Smooth muscle cell (in vitro differentiated cells): ENCODE measurements around the gene RPTN. TPM values are rescaled to one million over a fixed set of nuclear protein-coding genes. Genes with fewer than 3 reads are reported as not detected.

Experiments used
- DNase-seq: peaks from one replicate; lab custom pipeline; 2025; ENCODE audit not compliant: unreplicated experiment; lab: John Stamatoyannopoulos, UW
- H2AFZ ChIP-seq: fragments of 200-600 bp; sonication (generic); 2 replicates; pipeline ENCODE4 v1.6.0; 2016; ENCODE audit warnings: antibody characterized with exemption, low read depth, mild to moderate bottlenecking
- H3F3A ChIP-seq: fragments of 200-600 bp; sonication (generic); 2 replicates; pipeline ENCODE4 v1.6.0; 2017; ENCODE audit warnings: antibody characterized with exemption, low read depth
- H3K27ac ChIP-seq: fragments of 200-600 bp; sonication (generic); 2 replicates; pipeline ENCODE4 v1.5.1; 2016; ENCODE audit warnings: low read depth, mild to moderate bottlenecking
- H3K27me3 ChIP-seq: fragments of 200-600 bp; sonication (generic); 2 replicates; pipeline ENCODE4 v1.6.1; 2016; ENCODE audit warnings: low read depth, mild to moderate bottlenecking
- H3K36me3 ChIP-seq: fragments of 200-600 bp; sonication (generic); 2 replicates; pipeline ENCODE4 v1.5.1; 2016; ENCODE audit warnings: low read depth
- H3K4me1 ChIP-seq: fragments of 200-600 bp; sonication (generic); 2 replicates; pipeline ENCODE4 v1.5.1; 2016; ENCODE audit warnings: low read depth
- H3K4me2 ChIP-seq: fragments of 200-600 bp; sonication (generic); 2 replicates; pipeline ENCODE4 v1.6.0; 2016; ENCODE audit warnings: mild to moderate bottlenecking
- H3K4me3 ChIP-seq: fragments of 200-600 bp; sonication (generic); 2 replicates; pipeline ENCODE4 v1.5.1; 2016; ENCODE audit warnings: mild to moderate bottlenecking
- H3K79me2 ChIP-seq: fragments of 200-600 bp; sonication (generic); 2 replicates; pipeline ENCODE4 v1.6.0; 2016; ENCODE audit warnings: low read depth, mild to moderate bottlenecking
- H3K9ac ChIP-seq: fragments of 200-600 bp; sonication (generic); 2 replicates; pipeline ENCODE4 v1.6.0; 2016; ENCODE audit warnings: low read depth
- H3K9me3 ChIP-seq: fragments of 200-600 bp; sonication (generic); replicated peaks from 2 replicates; pipeline ENCODE4 v1.5.1; 2016; ENCODE audit warnings: low read depth
- H4K20me1 ChIP-seq: fragments of 200-600 bp; sonication (generic); 2 replicates; pipeline ENCODE4 v1.6.0; 2016; ENCODE audit warnings: low read depth
- CTCF ChIP-seq: fragments of 200-600 bp; sonication (generic); IDR thresholded peaks from 2 replicates; pipeline ENCODE4 v1.5.1; 2017; ENCODE audit warnings: borderline replicate concordance, mild to moderate bottlenecking, antibody characterized with exemption; ENCODE audit not compliant: insufficient read depth, poor library complexity, severe bottlenecking
- WGBS: methylation state at CpG from one replicate; pipeline ENCODE4 v1.1.7; 2016; ENCODE audit warnings: low lambda C conversion rate; 5-methylcytosine and 5-hydroxymethylcytosine counted together
- polyA plus RNA-seq: library from polyadenylated mRNA; unstranded; fragments of >200 nt; fragmentation: Nextera tagmentation; extraction: Ambion mirVana; gene quantifications from 2 replicates; pipeline ENCODE4 v1.2.1, GENCODE V29; 2016
- total RNA-seq: library from RNA; depleted of rRNA; stranded (reverse); fragments of >200 nt; gene quantifications from 2 replicates; pipeline ENCODE4 v1.2.3, GENCODE V29; 2014

RPTN gene
- total and polyA plus RNA-seq, 2 experiments from 2014 or later, result not detected

DNA sequence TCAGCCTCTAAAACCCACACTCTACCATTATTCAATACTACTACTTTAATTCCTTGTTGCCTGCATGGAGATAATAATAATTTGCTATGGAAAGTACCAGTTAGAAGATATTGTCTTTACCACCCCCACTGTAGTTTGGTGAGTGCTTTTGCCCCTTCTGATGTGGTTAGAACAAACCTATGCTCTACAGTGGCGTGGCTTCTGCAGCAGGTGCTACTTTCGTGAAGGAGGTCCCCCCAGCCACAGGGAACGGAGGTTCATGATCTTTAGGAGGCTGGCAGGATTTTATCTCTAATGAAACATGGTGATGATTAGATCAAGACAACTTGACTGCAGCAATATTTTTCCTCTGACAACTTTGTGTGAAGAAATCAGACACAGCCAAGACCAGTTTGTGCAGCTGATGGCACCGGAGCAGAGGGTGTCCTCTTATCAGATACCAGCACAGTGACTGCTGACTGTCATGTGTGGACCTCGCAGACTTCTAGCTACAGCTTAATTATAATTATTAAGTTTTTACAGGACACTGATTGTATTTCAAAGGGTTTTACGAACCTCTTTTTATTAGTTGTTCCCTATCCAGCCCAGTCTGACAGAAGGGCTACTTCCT lies 33.1 kb downstream of the RPTN start:
- Histone ChIP-seq H3K4me3 (no peak overlapping the region), H3K27ac (no peak overlapping the region), H3K9ac (no peak overlapping the region), H3F3A (no peaks in the 10 kb centered on the region), H3K9me3 (no peaks in the 10 kb centered on the region), H3K4me1 (no peaks in the 10 kb centered on the region), H3K36me3 (no peaks in the 10 kb centered on the region), H3K27me3 (no peaks in the 10 kb centered on the region), H3K79me2 (no peaks in the 10 kb centered on the region), H4K20me1 (no peaks in the 10 kb centered on the region), H2AFZ (no peak overlapping the region), H3K4me2 (no peak overlapping the region)
- TF ChIP-seq CTCF, result no peak
- DNase-seq, result no peak
- WGBS, result 67% methylated on average over 6 of the region's 6 CpGs

- no peaks in the 10 kb centered on the region for H3K36me3 ChIP-seq
- 89% methylated on average over 1 of the region's 1 CpG for WGBS
- no peak for DNase-seq
- no peaks in the 10 kb centered on the region for H4K20me1 ChIP-seq
- no peaks in the 10 kb centered on the region for H3K9me3 ChIP-seq
- no peaks in the 10 kb centered on the region for H3K4me1 ChIP-seq
- no peak overlapping the region for H3K4me3 ChIP-seq
- H3K79me2 ChIP-seq, result no peaks in the 10 kb centered on the region
- H3F3A ChIP-seq, result no peaks in the 10 kb centered on the region
- no peak overlapping the region for H3K27ac ChIP-seq
- H2AFZ ChIP-seq, result no peak overlapping the region
- no peak overlapping the region for H3K4me2 ChIP-seq
- no peak overlapping the region for H3K9ac ChIP-seq
- H3K27me3 ChIP-seq, result peaks cover 35% of the 10 kb centered on the region
- TF ChIP-seq CTCF, result no peak
Observed at GRCh38 chr1:152118915-152119314, 40.1 kb downstream of the RPTN start.

DNA sequence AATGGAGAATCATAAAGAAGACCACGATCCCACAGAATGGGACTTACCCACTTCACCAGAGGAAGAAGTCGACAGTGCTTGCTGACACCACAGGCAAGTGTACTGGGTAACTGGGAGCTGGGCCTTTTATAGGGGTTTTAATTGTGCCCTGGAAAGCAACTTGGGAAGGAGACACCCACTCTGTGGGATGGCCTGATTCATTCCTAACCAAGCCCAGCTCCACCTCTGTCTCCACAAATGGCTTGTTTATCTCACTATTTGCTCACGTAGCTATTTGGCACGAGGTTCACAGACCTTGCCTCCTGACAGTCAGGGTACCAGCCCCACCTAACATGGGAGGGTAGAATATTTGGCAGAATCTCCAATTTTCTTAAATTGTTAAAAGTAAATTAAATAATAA lies 43.7 kb downstream of the RPTN start, which contains the start of gene TCHH:
TSS of gene TCHH (minus strand) at position 101 of the 400 bp plus-strand sequence. CDS start 1,364 bp downstream, outside the sequence.
- Histone ChIP-seq H3F3A (no peaks in the 10 kb centered on the region), H3K4me2 (no peak within 1 kb of the TSS), H4K20me1 (no peaks in the 10 kb centered on the region), H3K9me3 (no peaks in the 10 kb centered on the region), H3K4me1 (no peaks in the 10 kb centered on the region), H3K27ac (no peak within 1 kb of the TSS), H2AFZ (no peak within 1 kb of the TSS), H3K9ac (no peak within 1 kb of the TSS), H3K4me3 (no peak within 1 kb of the TSS), H3K27me3 (peaks cover 71% of the 10 kb centered on the region), H3K36me3 (no peaks in the 10 kb centered on the region), H3K79me2 (no peaks in the 10 kb centered on the region)
- DNase-seq, result no peak
- TF ChIP-seq CTCF, result no peak
- WGBS, result 68% methylated on average over 4 of the region's 4 CpGs

DNA sequence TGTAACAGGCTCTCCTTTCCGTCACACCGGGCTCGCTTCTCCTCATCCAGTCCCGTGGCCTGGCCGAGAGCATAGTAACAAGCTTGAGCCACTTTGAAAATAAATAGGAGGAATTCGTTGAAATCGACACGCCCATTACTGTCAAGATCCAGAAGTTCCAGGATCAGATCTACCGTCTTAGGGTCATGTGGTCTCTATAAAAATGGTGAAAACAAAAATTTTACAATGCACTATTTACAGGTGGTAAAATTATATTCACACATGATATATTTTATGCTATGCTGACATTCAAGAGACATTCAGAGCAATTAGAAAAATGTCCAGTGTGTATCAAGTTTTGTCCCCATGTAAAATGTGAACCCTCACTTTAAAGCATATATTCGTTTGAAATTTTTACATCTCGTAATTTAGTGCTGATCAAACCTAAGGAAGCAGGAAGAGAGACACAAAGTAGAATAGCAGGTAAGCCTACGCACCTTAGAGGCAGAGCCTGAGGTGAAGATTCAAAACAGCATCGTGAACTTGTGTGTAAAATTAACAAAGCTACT lies 46.1 kb downstream of the RPTN start:
- peak overlapping the region; percentile 87 for H3K4me2 ChIP-seq
- H3K9me3 ChIP-seq, result no peaks in the 10 kb centered on the region
- no peak overlapping the region for H3K9ac ChIP-seq
- no peaks in the 10 kb centered on the region for H4K20me1 ChIP-seq
- no peak overlapping the region for H3K27ac ChIP-seq
- no peak overlapping the region for H2AFZ ChIP-seq
- no peaks in the 10 kb centered on the region for H3K36me3 ChIP-seq
- H3F3A ChIP-seq, result no peaks in the 10 kb centered on the region
- no peaks in the 10 kb centered on the region for H3K79me2 ChIP-seq
- H3K4me1 ChIP-seq, result no peaks in the 10 kb centered on the region
- no peak for DNase-seq
- 55% methylated on average over 13 of the region's 13 CpGs for WGBS
- peak overlapping the region; percentile 8 for H3K4me3 ChIP-seq
- H3K27me3 ChIP-seq, result peaks cover 95% of the 10 kb centered on the region
- no peak for TF ChIP-seq CTCF
